Measurements from ENCODE around the gene CENPU.

The CENPU gene

GRCh38 chr4:184695178-184695896 is 38.6 kb downstream of the CENPU start:
- no peak for DNase-seq (ENCODE audit: extremely low spot score)
- ChIA-PET CTCF (no interaction called here), POLR2A (interaction anchor here (1.0 to 1.6 kb wide), 3 partner anchors 18 to 221 kb away, joined by 3 to 4 read pairs (median 3); partner anchors contain the start of genes CENPU and IRF2)
- TF ChIP-seq HDGF (IDR thresholded peaks at IDR 0.05; ENCODE audit: borderline replicate concordance), result no peak
- TF ChIP-seq FOXA1 (IDR thresholded peaks at IDR 0.05), result no peak
- no peak for TF ChIP-seq ARNT (IDR thresholded peaks at IDR 0.05)
- no peak for TF ChIP-seq FOXM1 (IDR thresholded peaks at IDR 0.05; ENCODE audit: borderline replicate concordance)

- no peak for DNase-seq (ENCODE audit: extremely low spot score)
- POLR2A ChIA-PET, result interaction anchor here (1.3 to 1.6 kb wide), 2 partner anchors 40 to 220 kb away, joined by 3 to 4 read pairs; partner anchors contain the start of genes CENPU and IRF2
- CTCF ChIA-PET, result no interaction called here
- no peak for TF ChIP-seq HDGF (IDR thresholded peaks at IDR 0.05; ENCODE audit: borderline replicate concordance)
- TF ChIP-seq ARNT (IDR thresholded peaks at IDR 0.05), result no peak
- no peak for TF ChIP-seq NFRKB (IDR thresholded peaks at IDR 0.05)
- TF ChIP-seq TARDBP (IDR thresholded peaks at IDR 0.05), result no peak
- no peak for TF ChIP-seq ELF4 (IDR thresholded peaks at IDR 0.05)
- TF ChIP-seq FOXK2 (IDR thresholded peaks at IDR 0.05), result no peak
- TF ChIP-seq LEF1 (IDR thresholded peaks at IDR 0.05; ENCODE audit: borderline replicate concordance), result no peak
- no peak for TF ChIP-seq L3MBTL2 (conservative IDR thresholded peaks at IDR 0.05)
- no peak for TF ChIP-seq FOXM1 (IDR thresholded peaks at IDR 0.05; ENCODE audit: borderline replicate concordance)
- no peak for TF ChIP-seq ZNF384 (IDR thresholded peaks at IDR 0.05)
These were observed 39.4 kb downstream of the CENPU start for GRCh38 chr4:184694412-184694956.

DNA sequence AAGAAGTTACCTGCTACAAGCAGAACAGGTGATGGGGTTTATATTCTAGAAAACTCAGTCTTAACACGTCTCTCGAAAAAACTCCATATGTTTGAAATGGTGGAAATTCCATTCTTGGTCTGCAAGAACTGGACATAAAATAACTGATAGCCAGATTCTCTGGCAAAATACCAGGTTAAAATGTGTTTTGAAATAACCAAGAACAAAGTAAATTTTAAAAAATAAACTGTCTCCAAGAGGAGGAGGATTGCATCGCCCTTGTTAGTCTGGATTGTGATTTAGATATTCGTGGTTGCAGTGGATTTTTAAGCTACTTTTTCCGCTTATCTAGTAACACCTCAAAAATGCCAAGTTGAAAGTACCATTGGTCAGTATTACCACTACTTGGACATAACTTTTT is 40.8 kb downstream of the CENPU start:
- ChIA-PET POLR2A (no interaction called here), CTCF (interaction anchor here (0.6 kb wide), 1 partner anchor 68 kb away, joined by 5 read pairs; no protein-coding TSS in a partner anchor)
- DNase-seq (ENCODE audit: extremely low spot score), result no peak
- no peak for TF ChIP-seq HDGF (IDR thresholded peaks at IDR 0.05; ENCODE audit: borderline replicate concordance)
- no peak for TF ChIP-seq FOXA1 (IDR thresholded peaks at IDR 0.05)
- TF ChIP-seq LEF1 (IDR thresholded peaks at IDR 0.05; ENCODE audit: borderline replicate concordance), result no peak
- no peak for TF ChIP-seq PKNOX1 (IDR thresholded peaks at IDR 0.05)
- TF ChIP-seq L3MBTL2 (conservative IDR thresholded peaks at IDR 0.05), result no peak

DNA sequence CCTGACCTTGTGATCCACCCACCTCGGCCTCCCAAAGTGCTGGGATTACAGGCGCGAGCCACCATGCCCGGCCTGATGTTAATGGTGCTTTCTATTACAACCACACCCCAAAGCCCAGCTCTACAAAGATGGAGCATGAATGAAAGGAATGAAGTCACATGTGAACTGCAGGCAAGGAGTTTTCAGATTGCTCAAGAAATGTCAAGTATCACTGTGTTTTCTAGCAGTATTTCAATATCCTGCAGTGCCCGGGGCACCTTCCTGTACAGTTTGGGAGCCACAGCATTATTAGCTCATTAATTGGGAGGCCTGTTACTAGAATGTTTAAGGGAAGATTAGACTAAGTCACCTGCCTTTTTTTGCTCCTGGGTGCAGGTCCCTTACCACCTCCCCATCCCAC is 44.2 kb downstream of the CENPU start:
- ChIA-PET CTCF (no interaction called here), POLR2A (interaction anchor here (1.6 to 2.6 kb wide), 2 partner anchors 40 to 44 kb away, joined by 5 to 8 read pairs; partner anchors contain the start of genes CASP3, CENPU and PRIMPOL)
- DNase-seq (ENCODE audit: extremely low spot score), result no peak
- TF ChIP-seq SP1 (IDR thresholded peaks at IDR 0.05) (no peak), FOXK2 (IDR thresholded peaks at IDR 0.05) (no peak), BHLHE40 (IDR thresholded peaks at IDR 0.05; ENCODE audit: borderline replicate concordance) (no peak), LEF1 (IDR thresholded peaks at IDR 0.05; ENCODE audit: borderline replicate concordance) (no peak), NFRKB (IDR thresholded peaks at IDR 0.05) (no peak), FOXA1 (IDR thresholded peaks at IDR 0.05) (no peak), SUZ12 (IDR thresholded peaks at IDR 0.05) (no peak), ZNF384 (IDR thresholded peaks at IDR 0.05) (no peak), ARNT (IDR thresholded peaks at IDR 0.05) (no peak), FOXM1 (IDR thresholded peaks at IDR 0.05; ENCODE audit: borderline replicate concordance) (no peak), ELF4 (IDR thresholded peaks at IDR 0.05) (no peak)

GRCh38 chr4:184688447-184688846 is 45.4 kb downstream of the CENPU start:
- CTCF ChIA-PET, result no interaction called here
- POLR2A ChIA-PET, result interaction anchor here (2.6 kb wide), 1 partner anchor 39 kb away, joined by 8 read pairs; the partner anchor contains the start of genes CASP3 and PRIMPOL

GRCh38 chr4:184688005-184688404 is 45.9 kb downstream of the CENPU start:
- ChIA-PET CTCF (no interaction called here), POLR2A (no interaction called here)
- no peak for DNase-seq (ENCODE audit: extremely low spot score)
- no peak for TF ChIP-seq CTBP1 (IDR thresholded peaks at IDR 0.05; ENCODE audit: borderline replicate concordance)
- TF ChIP-seq NFRKB (IDR thresholded peaks at IDR 0.05), result no peak
- TF ChIP-seq L3MBTL2 (conservative IDR thresholded peaks at IDR 0.05), result no peak
- no peak for TF ChIP-seq BHLHE40 (IDR thresholded peaks at IDR 0.05; ENCODE audit: borderline replicate concordance)
- no peak for TF ChIP-seq FOXA1 (IDR thresholded peaks at IDR 0.05)
- TF ChIP-seq ELF4 (IDR thresholded peaks at IDR 0.05), result no peak
- no peak for TF ChIP-seq FOXK2 (IDR thresholded peaks at IDR 0.05)
- no peak for TF ChIP-seq SP1 (IDR thresholded peaks at IDR 0.05)
- TF ChIP-seq TARDBP (IDR thresholded peaks at IDR 0.05), result no peak
- TF ChIP-seq ZNF384 (IDR thresholded peaks at IDR 0.05), result no peak
- no peak for TF ChIP-seq HDGF (IDR thresholded peaks at IDR 0.05; ENCODE audit: borderline replicate concordance)
- no peak for TF ChIP-seq SUZ12 (IDR thresholded peaks at IDR 0.05)
- no peak for TF ChIP-seq FOXM1 (IDR thresholded peaks at IDR 0.05; ENCODE audit: borderline replicate concordance)
- no peak for TF ChIP-seq ARNT (IDR thresholded peaks at IDR 0.05)
- no peak for TF ChIP-seq LEF1 (IDR thresholded peaks at IDR 0.05; ENCODE audit: borderline replicate concordance)
- TF ChIP-seq PKNOX1 (IDR thresholded peaks at IDR 0.05), result no peak

More at GRCh38 chr4:184688447-184688846, 45.4 kb downstream of the CENPU start:
- DNase-seq (ENCODE audit: extremely low spot score), result no peak
- TF ChIP-seq FOXK2 (IDR thresholded peaks at IDR 0.05) (no peak), ARNT (IDR thresholded peaks at IDR 0.05) (no peak), PKNOX1 (IDR thresholded peaks at IDR 0.05) (no peak), HDGF (IDR thresholded peaks at IDR 0.05; ENCODE audit: borderline replicate concordance) (no peak), FOXA1 (IDR thresholded peaks at IDR 0.05) (no peak), FOXM1 (IDR thresholded peaks at IDR 0.05; ENCODE audit: borderline replicate concordance) (no peak), CTBP1 (IDR thresholded peaks at IDR 0.05; ENCODE audit: borderline replicate concordance) (no peak), ZNF384 (IDR thresholded peaks at IDR 0.05) (no peak), NFRKB (IDR thresholded peaks at IDR 0.05) (no peak), SP1 (IDR thresholded peaks at IDR 0.05) (no peak), LEF1 (IDR thresholded peaks at IDR 0.05; ENCODE audit: borderline replicate concordance) (no peak), BHLHE40 (IDR thresholded peaks at IDR 0.05; ENCODE audit: borderline replicate concordance) (no peak), SUZ12 (IDR thresholded peaks at IDR 0.05) (no peak), L3MBTL2 (conservative IDR thresholded peaks at IDR 0.05) (no peak), ELF4 (IDR thresholded peaks at IDR 0.05) (no peak), TARDBP (IDR thresholded peaks at IDR 0.05) (no peak)
